Dedifferentiated amniotic fluid mesenchymal stem cell (primary cell): Measurements from ENCODE around the gene CBARP.
A peak's percentile ranks its signal among the peaks of the same experiment; 100 is the strongest.
"Not testable (repeated sequence)": the region's sequence is repeated elsewhere in the genome, so short reads cannot be mapped to it uniquely, and the experiment has no call there.

Experiments
- DNase-seq: peaks from one replicate; pipeline ENCODE4 v3.0.0-alpha.2; 2016; ENCODE audit errors: extremely low spot score

Gene CBARP

DNA sequence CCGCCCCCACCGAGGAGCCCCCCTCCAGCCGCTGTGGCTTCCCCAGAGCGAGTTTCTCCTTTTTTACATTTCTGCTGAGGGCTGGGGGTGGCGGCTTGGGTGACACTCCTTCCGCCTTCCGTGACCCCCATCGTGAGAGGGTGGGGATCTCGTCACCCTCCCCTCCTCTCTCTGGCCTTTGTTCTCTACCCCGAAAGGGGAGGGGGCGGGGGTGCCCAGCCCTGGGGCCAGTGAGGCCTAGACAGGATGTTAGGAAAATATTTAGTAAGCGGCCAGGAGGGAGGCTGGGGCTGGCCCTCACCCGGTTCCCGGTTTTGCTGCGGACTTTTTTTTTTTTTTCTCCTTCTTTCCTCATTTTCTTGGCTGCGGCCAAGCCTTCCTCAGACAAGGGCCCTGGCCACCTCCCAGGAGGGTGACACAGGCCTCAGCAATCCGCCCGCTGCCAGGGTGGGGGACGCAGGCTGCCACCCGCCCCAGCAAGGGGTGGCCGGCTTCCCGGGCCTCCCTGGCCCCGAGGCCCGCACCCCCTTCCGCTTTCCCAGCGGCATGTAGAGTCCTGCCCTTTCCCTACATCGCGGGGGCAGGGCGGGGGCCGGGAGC, 14.5 kb upstream of the CBARP start:
- DNase-seq = peak; percentile 82

DNA sequence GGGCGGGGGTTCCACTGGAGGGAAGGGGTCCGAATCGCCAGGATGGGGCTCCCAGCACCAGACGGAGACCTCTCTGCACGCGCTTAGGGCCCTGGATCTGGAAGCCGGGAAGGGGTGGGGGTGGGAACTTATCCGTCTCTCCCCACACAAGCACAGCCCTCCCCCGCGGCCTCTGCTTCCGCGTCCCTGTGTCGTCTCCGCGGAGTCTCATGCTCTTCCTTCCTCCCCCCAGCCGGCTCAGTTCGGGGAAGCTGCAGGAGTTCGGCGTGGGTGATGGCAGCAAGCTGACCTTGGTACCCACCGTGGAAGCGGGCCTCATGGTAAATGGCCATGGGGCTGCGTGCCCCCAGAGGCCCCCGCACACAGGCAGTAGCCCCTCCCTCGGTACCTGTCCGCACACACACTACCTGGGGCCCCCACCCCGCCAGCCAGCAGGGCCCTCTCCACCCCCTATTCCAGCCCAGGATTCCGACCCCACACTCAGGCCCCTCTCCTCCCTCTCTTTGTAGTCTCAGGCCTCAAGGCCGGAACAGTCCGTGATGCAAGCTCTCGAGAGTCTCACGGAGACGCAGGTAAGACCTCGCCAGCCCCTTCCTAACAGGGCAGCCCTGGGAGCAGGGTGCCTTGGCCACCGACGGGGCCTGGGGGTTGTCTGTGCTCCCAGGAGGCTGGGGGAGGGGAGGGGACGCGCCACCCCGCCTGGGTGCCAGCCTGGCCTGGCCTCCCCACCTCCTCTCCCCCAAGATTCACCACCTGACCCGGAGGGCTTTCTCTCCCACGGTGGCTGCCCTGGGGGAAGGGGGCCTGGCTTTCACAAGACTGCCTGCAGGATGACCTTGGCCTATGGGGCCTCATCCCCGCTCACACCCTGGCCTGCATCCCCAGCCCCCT, 13.8 kb upstream of the CBARP start:
- no peak for DNase-seq

DNA sequence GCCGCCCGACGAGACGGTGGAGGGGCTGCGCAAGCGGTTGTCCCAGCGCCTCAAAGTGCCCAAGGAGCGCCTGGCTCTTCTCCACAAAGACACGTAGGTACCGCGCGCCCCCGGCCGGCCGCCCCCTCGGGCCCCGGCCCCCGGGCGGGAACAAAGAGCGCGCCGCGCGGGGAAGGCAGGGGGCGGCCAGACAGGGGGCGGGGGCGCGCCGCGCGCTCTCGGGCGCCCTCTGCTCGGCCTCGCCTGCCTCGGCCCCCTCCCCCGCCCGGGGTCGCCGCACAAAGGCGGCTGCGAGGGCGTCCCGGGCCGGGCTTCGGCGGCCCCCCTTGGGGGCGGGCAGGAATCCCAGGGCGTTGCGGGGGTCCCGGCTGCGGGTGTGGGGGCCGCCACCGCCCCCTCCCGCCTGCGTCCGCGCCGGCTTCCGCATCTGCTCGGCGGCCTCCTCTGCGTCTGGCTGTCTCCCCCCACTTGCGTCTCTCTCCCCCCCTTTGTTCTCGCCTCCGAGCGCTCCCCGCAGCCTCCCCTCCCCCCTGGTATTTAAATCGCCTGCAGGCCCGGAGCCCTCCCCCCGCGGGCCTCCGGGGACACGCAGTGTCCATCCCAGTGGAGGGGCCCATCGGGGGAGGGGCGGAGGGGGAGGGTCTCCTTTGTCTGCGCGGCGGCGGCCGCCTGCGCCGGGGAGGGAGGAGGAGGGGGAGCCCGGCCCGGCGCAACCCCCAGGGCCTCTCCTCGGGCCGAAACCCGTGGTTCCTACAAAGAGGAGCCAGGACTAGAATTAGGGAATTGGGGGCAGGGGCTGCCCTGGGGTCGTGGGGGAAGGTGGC, 12.8 kb upstream of the CBARP start:
- DNase-seq = no peak

DNA sequence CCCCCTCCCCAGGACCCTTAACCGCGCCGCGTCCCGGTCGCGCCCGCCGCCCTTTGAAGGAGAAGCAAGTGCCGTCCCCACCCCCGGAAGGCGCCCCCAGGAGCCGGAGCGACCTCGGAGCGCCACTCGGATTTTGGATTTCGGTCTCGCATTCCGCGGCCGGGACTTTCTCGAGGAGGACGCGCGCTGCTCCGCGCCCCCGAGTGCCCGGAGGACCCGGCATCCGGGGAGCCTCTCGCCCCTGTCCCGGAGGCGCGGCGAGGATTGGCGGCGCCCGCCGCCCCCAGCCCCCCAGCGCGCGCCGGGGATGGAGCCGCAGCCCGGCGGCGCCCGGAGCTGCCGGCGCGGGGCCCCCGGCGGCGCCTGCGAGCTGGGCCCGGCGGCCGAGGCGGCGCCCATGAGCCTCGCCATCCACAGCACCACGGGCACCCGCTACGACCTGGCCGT, 12.2 kb upstream of the CBARP start:
- no peak for DNase-seq

DNA sequence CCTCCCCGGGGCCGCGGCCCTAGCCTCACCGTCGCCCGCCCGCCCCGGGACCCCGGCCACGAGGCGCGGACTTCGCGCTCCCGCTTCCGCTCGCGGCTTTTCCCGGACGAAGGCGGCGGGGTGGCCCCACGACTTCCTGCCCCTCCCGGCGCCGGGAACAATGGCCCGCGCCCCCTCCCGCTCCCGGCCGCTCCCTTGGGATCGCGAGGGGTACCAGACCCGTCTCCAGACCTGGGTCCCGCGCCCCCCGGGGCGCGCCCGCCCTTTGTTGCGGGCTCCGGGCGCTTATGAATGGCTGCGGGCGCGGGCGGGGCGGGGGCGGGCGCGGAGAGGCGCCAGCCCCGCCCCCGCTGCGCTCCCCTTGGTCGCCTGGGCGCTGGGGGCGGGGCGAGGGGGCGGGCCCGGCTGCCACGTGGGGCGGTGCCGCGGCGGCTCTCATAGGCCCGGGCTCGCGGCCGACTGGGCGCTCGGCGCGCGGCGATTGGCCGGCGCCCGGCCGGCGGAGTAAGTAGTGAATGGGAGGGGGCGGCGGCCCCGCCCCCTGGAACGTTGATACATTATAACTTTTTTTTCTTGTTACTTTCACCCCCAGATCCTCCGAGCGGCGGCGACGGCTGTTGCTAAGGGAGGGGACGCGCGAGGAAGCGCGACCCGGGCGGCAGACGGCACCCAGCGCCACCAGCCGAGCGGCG, 11.6 kb upstream of the CBARP start:
- peak; percentile 92 for DNase-seq

DNA sequence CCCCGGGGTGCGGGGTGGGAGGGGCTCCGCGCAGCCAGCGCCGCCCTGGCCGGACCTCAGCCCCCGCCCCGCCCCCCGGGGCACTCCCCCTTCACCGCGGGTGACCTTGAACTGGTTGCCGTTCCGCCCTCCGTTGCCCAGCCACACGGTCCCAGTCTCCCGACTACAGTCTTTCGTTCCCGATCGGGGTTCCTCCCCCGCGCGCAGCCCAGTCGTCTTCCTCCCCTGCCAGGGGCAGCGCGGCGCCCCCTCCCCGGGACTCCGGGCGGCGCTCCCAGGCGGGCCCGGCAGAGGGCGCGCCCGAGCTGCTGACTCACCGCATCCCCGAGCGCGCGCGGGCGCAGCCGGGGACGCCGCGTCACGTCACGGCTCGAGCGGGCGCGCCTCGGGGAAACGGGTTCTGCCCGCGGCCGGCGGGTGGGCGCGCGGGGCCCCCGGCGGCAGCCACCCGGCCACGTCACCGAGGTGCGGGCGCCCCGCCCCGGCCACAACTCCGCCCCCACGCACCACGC, 11.0 kb upstream of the CBARP start:
- peak; percentile 55 for DNase-seq

DNA sequence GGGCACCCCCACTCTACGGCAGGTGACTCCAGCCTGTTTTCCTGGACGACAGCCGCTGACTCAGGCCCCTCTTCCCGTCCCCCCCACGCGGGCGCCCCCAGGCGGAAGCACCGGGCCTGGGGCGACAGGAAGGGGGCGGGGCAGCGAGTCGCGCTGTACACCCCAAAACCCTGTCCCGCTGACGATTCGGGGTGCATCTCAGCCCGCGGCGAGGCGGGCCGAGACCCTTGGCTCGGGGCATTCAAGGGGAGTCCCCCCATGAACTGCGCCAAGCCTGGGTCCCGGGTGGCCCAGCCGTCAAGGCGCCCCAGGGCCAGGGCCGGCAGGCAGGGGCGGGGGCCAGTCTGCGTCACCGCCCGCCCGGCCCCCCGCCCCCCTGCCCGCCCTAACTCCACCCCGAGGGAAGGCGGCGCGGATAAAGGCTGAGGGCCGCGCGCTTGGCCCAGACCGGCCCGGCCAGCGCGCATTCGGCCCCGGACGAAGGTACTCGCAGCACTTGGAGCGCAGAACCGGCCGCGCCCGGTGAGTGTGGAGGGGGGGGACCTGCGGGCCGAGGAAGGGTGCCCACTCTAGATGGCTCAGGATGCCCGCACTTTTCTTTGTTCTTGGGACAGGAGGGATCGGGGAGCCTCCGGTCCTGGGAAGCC, 10.5 kb upstream of the CBARP start, which contains the start of gene MIDN:
TSS of gene MIDN (plus strand) at position 445 of the 647 bp plus-strand sequence. CDS start 1,714 bp downstream, outside the sequence.
- peak; percentile 67 for DNase-seq

DNA sequence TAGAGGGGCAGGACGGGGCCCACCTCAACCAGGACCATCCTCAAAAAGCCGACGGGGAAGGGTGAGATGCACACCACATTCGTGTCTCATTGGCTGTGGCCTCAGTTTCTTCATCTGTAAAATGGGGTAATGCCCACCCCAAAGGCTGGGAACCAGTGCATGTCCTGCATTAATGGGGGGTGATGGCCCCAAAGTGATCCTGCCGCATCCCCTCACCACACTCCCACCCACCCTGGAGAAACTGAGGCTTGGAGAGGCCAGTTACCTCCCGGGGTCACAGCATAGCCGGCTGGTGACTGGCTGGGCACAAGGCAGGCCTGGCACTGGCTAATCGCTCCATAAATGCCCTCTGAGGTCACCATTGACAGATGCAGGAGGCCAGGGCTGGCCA, 9.9 kb upstream of the CBARP start:
- DNase-seq = no peak

DNA sequence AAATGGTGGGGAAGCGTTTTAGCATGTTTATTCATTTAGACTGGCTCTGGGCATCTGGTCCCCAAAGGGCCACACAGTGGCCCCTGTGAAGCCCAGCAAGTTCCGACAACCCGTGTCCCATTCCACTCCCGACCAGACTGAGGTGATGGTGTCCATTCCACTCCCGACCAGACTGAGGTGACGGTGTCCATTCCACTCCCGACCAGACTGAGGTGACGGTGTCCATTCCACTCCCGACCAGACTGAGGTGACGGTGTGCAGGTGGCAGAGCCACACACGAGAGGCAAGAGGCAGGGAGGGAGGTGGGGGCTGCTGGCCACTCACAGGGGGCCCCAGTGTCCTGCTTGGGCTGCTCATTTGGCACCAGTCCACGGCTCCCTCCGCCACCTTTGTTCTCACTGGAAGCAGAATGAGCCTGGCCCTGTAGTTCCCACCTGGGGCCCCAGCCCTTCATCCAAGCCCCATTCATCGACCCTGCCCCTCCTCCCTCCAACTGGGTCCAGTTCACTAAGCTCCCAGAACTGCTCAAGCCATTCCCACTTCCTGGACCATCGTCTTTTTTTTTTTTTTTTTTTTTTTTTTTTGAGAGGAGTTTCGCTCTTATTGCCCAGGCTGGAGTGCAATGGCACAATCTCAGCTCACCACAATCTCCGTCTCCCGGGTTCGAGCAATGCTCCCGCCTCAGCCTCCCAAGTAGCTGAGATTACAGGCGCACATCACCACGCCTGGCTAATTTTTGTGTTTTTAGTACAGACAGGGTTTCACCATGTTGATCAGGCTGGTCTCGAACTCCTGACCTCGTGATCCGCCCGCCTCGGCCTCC, 8.7 kb upstream of the CBARP start:
- DNase-seq = not testable (repeated sequence)

DNA sequence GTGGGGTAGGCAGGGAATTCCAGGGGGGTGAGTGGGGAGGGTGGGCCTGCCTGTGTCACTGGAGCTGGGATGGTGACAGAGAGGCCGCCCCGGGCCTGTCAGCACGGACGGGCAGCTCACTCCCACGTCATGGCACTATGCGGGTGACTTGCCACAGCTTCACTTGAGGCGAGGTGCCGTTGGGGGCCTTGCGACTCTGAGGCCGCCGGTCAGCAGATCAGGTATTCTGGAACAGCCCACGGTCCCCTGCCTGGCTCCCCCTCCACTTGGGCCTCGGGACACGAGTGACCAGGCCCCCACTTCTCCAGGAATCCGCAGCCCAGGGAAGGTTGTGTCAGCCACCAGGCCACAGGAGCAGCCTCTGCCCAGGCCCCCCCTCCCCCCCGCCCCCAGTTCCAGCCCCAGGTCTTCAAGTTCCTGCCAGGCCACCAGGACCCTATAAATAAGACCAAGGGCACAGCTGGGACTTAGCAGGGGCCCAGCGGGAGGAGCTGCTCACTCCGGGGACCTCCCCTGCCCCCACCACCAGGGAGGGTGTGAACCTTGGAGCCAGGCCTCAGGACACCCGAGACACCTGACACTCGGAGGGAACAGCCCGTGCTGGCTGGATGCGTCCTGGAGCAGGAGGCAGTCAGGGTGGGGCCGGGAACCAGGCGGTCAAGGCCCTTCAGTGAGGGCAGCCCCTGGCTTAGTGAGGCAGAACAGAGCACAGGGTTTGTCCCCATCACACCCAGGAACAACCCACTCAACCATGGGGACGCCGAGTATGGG, 7.9 kb upstream of the CBARP start:
- no peak for DNase-seq

DNA sequence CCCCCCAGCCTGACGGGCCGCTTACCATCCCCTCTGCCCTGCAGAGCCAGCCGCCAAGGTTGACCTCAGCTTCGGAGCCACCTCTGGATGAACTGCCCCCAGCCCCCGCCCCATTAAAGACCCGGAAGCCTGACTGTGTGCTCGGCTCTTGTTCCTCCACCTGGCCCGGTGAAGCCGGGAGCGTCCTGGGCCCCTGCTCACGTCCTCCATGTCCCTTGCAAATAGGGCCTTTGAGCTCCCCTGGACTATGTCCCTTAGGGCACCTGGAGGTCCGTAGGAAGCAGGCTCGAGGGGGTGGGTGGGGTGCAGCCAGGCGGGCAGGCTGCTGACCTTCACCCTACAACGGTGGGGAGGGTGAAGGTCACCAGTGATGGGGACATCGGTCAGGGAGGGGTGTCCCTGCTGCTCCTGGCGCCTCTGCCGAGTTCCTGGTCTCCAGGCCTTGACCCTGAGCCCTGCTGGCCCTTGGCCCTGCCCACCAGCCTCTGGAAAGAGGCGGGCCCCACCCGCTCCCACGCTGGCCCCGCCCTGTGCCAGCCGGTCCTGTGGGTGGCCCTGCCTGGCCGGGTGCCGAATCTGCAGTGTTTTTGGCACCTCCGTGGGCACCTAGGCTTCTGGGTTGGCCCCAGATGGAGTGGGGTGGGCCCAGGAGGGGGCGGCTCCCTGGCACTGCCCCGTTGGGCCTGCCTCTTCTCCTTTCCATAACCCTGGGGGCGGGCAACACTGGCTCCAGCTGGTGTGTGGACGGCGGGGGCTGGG, 7.1 kb upstream of the CBARP start:
- no peak for DNase-seq

DNA sequence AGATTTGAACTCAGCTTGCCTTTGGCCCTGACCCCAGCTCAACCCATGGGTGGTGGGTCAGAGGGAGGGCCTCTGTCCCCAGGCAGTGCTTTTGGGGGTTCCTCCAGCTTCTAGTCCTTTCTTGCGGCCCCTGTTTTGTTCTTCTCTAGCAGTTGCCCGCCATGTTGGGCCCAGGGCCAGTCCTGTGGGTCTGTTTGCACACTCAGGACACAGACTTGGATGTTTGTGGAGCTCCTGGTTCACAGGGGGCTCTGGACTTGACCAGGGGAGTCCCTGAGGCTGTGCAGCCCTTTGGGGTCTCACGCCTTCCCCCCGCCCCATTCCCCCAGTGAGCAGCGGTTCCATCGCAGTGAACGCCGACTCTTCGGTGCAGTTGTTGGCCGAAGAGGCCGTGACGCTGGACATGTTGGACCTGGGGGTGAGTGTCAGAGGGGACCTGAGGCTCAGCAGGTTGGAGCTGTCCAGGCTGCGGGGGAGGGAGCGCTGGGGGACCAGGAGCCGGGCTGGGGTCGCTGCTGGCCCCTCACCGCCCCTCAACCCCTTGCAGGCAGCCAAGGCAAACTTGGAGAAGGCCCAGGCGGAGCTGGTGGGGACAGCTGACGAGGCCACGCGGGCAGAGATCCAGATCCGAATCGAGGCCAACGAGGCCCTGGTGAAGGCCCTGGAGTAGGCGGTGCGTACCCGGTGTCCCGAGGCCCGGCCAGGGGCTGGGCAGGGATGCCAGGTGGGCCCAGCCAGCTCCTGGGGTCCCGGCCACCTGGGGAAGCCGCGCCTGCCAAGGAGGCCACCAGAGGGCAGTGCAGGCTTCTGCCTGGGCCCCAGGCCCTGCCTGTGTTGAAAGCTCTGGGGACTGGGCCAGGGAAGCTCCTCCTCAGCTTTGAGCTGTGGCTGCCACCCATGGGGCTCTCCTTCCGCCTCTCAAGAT, 6.2 kb upstream of the CBARP start:
- peak; percentile 59 for DNase-seq

DNA sequence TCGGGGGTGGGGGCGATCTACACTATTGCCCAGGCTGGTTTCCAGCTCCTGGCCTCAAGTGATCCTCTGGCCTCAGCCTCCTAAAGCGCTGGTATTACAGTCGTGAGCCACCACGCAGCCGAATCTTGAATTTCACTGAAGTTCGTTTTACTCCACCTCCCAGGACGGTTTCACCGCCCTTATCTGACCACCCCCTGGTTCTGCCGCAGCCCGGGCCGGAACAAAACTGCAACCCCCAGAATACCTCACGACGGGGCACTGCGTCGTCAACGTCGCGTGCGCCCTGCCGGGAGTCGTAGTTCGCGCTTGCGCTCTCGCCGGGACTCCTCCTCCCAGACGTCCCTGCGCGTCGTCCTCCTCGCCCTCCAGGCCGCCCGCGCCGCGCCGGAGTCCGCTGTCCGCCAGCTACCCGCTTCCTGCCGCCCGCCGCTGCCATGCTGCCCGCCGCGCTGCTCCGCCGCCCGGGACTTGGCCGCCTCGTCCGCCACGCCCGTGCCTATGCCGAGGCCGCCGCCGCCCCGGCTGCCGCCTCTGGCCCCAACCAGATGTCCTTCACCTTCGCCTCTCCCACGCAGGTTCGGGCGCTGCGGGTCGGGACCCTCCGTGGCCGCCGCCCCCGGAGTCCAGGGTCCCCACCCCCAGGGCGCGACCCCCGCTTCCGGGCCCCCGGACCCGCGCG, 3.8 kb upstream of the CBARP start, which contains the start of gene ATP5F1D:
TSS of gene ATP5F1D (plus strand) at position 335 of the 679 bp plus-strand sequence. CDS start at position 435, 100 bp downstream.
- DNase-seq = peak; percentile 85

DNA sequence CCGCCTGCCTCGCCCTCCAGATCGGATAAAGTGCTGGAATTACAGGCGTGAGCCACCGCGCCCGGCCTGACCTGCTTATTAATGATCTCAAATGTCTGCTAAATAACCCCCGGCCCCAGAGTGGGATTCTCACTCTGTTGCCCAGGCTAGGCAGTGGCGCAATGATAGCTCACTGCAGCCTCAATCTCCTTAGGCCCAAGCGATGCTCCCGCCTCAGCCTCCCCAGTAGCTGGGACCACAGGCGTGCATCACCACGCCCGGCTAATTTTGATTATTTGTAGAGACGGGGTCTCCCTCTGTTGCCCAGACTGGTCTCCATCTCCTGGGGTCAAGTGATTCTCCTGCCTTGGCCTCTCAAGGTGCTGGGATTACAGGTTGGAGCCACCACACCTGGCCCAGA, 3.1 kb upstream of the CBARP start:
- DNase-seq = no peak

DNA sequence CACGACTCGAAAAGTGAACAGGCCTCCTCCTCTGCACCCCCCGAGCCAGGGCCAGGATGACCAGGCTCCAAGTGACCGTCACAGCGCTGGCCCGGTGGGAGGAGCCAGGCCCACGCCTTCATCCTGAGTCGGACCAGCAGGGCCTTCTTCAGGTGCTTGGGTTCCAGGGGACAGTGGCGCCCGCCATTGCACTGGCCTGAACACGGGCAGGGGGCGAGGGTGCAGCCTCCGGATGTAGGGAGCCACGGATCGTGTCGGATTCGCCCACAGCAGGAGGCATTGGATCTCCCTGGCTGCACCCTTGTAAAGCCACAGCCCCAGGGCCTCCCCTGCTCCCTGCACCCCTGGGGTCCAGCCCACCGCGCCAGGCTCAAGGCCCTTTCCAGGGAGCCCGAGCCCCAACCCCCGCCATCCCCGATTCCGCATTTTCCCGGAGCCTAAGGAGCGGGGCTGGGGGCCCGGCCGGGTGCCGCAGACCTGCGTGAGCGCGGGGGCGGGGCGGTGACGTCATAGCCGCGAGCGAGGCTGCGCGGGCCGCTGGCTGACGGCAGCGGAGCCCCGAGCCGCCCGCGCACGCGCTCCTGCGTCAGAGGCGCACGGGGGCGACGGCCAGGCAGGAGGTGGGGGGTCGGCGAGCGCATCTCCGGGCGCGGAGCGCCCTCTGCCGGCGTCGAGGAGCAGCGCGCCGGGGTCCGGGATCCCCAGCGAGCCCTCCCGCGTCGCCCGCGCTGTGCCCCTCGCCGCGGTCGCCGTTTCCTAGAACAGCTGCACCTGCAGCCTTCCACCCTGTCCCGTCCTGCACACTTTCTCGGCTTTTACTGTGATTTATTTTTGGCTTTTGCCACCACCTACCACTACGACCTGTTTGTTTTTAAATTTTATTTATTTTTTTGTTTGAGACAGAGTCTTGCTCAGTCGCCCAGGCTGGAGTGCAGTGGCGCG, 2.3 kb upstream of the CBARP start:
- DNase-seq = peak; percentile 83

DNA sequence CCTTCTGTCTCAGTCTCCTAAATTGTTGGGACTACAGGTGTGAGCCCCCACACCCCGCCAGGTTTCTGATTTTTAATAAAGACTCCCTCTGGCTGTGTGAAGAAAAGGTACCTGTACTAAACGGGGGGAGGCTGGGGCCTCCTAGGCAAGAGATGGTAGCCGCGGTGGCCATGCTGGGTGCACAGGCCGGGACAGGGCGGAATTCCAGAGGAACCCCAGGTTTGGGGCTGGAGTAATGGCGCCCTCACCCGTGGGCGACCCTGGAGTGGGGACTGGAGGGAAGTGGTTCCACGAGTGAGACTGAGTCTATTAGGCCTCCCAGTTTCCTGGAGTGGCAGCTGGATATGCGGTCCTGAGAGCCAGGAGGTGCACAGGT, 1.6 kb upstream of the CBARP start:
- no peak for DNase-seq
